ENCODE measurements around the gene ZNF787.
A peak's percentile ranks its signal among the peaks of the same experiment; 100 is the strongest.

The ZNF787 gene

GRCh38 chr19:56124578-56124977 is 3.5 kb upstream of the ZNF787 start:
- intact Hi-C loops (cut with DNase I), result no loop called here
- no peak for DNase-seq

GRCh38 chr19:56123266-56123891 is 2.3 kb upstream of the ZNF787 start:
- intact Hi-C loops (cut with DNase I), result no loop called here
- DNase-seq, result no peak

- peak in 9 of 10 donors; percentile 46 to 94 (median 56) for DNase-seq
- intact Hi-C loops (cut with DNase I), result loop anchor here (1.0 kb wide), 1 partner anchor 20 kb away; no protein-coding TSS in a partner anchor
These were observed 520 bp downstream of the ZNF787 start for GRCh38 chr19:56120371-56121179.

- intact Hi-C loops (cut with DNase I), result no loop called here
- no peak for DNase-seq
These were observed 1.1 kb downstream of the ZNF787 start for GRCh38 chr19:56120002-56120370.

- DNase-seq, result no peak
- intact Hi-C loops (cut with DNase I), result no loop called here
These were observed 1.5 kb downstream of the ZNF787 start for GRCh38 chr19:56119582-56119978.

GRCh38 chr19:56118666-56119581 is 2.2 kb downstream of the ZNF787 start:
- intact Hi-C loops (cut with DNase I), result no loop called here
- DNase-seq, result no peak

GRCh38 chr19:56117889-56118288 is 3.2 kb downstream of the ZNF787 start:
- no peak for DNase-seq
- intact Hi-C loops (cut with DNase I), result no loop called here

GRCh38 chr19:56117376-56117884 is 3.7 kb downstream of the ZNF787 start:
- intact Hi-C loops (cut with DNase I), result no loop called here
- no peak for DNase-seq

- intact Hi-C loops (cut with DNase I), result no loop called here
- DNase-seq, result no peak
These were observed 4.5 kb downstream of the ZNF787 start for GRCh38 chr19:56116606-56117005.

- intact Hi-C loops (cut with DNase I), result no loop called here
- no peak for DNase-seq
These were observed 5.6 kb downstream of the ZNF787 start for GRCh38 chr19:56115490-56115889.

- intact Hi-C loops (cut with DNase I), result no loop called here
- DNase-seq, result no peak
These were observed 6.4 kb downstream of the ZNF787 start for GRCh38 chr19:56114778-56115110.

- no peak for DNase-seq
- intact Hi-C loops (cut with DNase I), result no loop called here
These were observed 6.9 kb downstream of the ZNF787 start for GRCh38 chr19:56114051-56114777.

- no peak for DNase-seq
- intact Hi-C loops (cut with DNase I), result no loop called here
These were observed 7.9 kb downstream of the ZNF787 start for GRCh38 chr19:56113074-56113632.

GRCh38 chr19:56112313-56112709 is 8.8 kb downstream of the ZNF787 start:
- intact Hi-C loops (cut with DNase I), result no loop called here
- DNase-seq, result no peak

GRCh38 chr19:56111601-56112312 is 9.3 kb downstream of the ZNF787 start:
- DNase-seq, result peak in 7 of 10 donors; percentile 45 to 93 (median 70)
- intact Hi-C loops (cut with DNase I), result no loop called here

- intact Hi-C loops (cut with DNase I), result no loop called here
- DNase-seq, result no peak
These were observed 10.3 kb downstream of the ZNF787 start for GRCh38 chr19:56110515-56111448.

GRCh38 chr19:56109226-56109625 is 11.9 kb downstream of the ZNF787 start:
- intact Hi-C loops (cut with DNase I), result loop anchor here (5.0 kb wide), 1 partner anchor 48 kb away; no protein-coding TSS in a partner anchor
- peak in 1 of 10 donors; percentile 45 for DNase-seq
